Panc1 (cell line): ENCODE results near the gene OR2C3. TPM values are rescaled to one million over a fixed set of nuclear protein-coding genes. Genes with fewer than 3 reads are reported as not detected.
A peak's percentile ranks its signal among the peaks of the same experiment; 100 is the strongest.

Experiments
- ATAC-seq: fragments of 200-7000 bp; cut with Tn5 transposase; 2 replicates; pipeline ENCODE4 v1.9.1; 2020; ENCODE audit warnings: mild to moderate bottlenecking, moderate library complexity
- BruUV-seq: library from RNA; stranded (reverse); fragments of 400-500 nt; replicated peaks from 2 replicates; lab custom pipeline; 2021; lab: Mats Ljungman, UMichigan
- CTCF ChIA-PET: fragments of 300-600 bp; sonication (Branson Sonifier 250); formaldehyde crosslinking; loops from one replicate; lab custom pipeline; 2022; ENCODE audit warnings: antibody characterized with exemption; lab: Charles Lee
- POLR2A ChIA-PET: fragments of 300-600 bp; sonication (Branson Sonifier 250); formaldehyde crosslinking; loops from one replicate; lab custom pipeline; 2022; ENCODE audit warnings: antibody characterized with exemption; lab: Charles Lee
- DNase-seq: peaks from one replicate; pipeline ENCODE4 v3.0.0-alpha.2; 2010; ENCODE audit warnings: low read depth, low spot score
- H3K27ac ChIP-seq: 2 replicates; pipeline ENCODE4 v1.5.1; 2011; ENCODE audit warnings: mild to moderate bottlenecking, low read length, inconsistent platforms
- H3K27me3 ChIP-seq: fragments of 200-500 bp; sonication (Bioruptor generic); 2 replicates; pipeline ENCODE4 v1.6.0; 2014; ENCODE audit warnings: low read length, inconsistent platforms; ENCODE audit not compliant: control insufficient read depth, insufficient read depth
- H3K36me3 ChIP-seq: fragments of 200-500 bp; sonication (Bioruptor generic); 2 replicates; pipeline ENCODE4 v1.5.1; 2014; ENCODE audit warnings: inconsistent platforms, mild to moderate bottlenecking, low read length, moderate library complexity; ENCODE audit not compliant: control insufficient read depth, insufficient read depth
- H3K4me1 ChIP-seq: 2 replicates; pipeline ENCODE4 v1.5.1; 2011; ENCODE audit warnings: inconsistent platforms, mild to moderate bottlenecking, low read length, moderate library complexity; ENCODE audit not compliant: control insufficient read depth, insufficient read depth
- H3K4me3 ChIP-seq, 2 experiments: 2 replicates each; pipeline ENCODE4 v1.5.1; 2011 to 2012; ENCODE audit warnings: low read depth in 2 of 2, low read length in 2 of 2, mild to moderate bottlenecking in 2 of 2, inconsistent platforms in 1 of 2, moderate library complexity in 1 of 2
- H3K9me3 ChIP-seq: fragments of 200-500 bp; sonication (Bioruptor generic); 2 replicates; pipeline ENCODE4 v1.5.1; 2014; ENCODE audit warnings: low read depth, mild to moderate bottlenecking, inconsistent platforms, low read length, moderate library complexity; ENCODE audit not compliant: control insufficient read depth, insufficient read depth
- POLR2AphosphoS5 ChIP-seq: IDR thresholded peaks from 2 replicates; pipeline ENCODE4 v1.6.1; 2012; ENCODE audit warnings: mild to moderate bottlenecking, low read depth, low read length, moderate library complexity
- SIN3A ChIP-seq: IDR thresholded peaks from 2 replicates; pipeline ENCODE4 v1.6.1; 2012; ENCODE audit warnings: low read depth, mild to moderate bottlenecking, low read length, moderate library complexity, borderline replicate concordance; ENCODE audit not compliant: insufficient read depth
- TCF7L2 ChIP-seq: IDR thresholded peaks from 2 replicates; pipeline ENCODE4 v1.6.1; 2011; ENCODE audit warnings: mild to moderate bottlenecking, low read depth, low read length, inconsistent platforms
- in situ Hi-C: cut with HindIII; loops from 2 replicates; pipeline ENCODE4 v1.10.0; 2016; ENCODE audit warnings: low sequenced_read_pairs, low pct_unique_long_range_greater_than_20kb
- intact Hi-C: fragments of 100-400 bp; cut with micrococcal nuclease; formaldehyde crosslinking; loops from one replicate; pipeline ENCODE4 v1.10.0; 2022; ENCODE audit not compliant: unreplicated experiment
- total RNA-seq: library from RNA; stranded (reverse); gene quantifications from one replicate; pipeline ENCODE4 v1.2.1, GENCODE V29; 2021; ENCODE audit not compliant: unreplicated experiment
- TF ChIP-seq, protein P1 (sequence below): fragments of 450-650 bp; IDR thresholded peaks from 2 replicates; pipeline ENCODE4 v1.5.1; 2017; ENCODE audit warnings: mild to moderate bottlenecking
- TF ChIP-seq, protein P2 (sequence below), 2 experiments: IDR thresholded peaks; 2 replicates each; pipeline ENCODE4 v1.6.1; 2011 to 2012; ENCODE audit warnings: low read depth in 2 of 2, control low read depth in 1 of 2, low read length in 1 of 2, mild to moderate bottlenecking in 1 of 2, moderate library complexity in 1 of 2; ENCODE audit not compliant: insufficient read depth in 1 of 2

Gene OR2C3
- total RNA-seq, 1 experiment from 2014 or later, result not detected

DNA sequence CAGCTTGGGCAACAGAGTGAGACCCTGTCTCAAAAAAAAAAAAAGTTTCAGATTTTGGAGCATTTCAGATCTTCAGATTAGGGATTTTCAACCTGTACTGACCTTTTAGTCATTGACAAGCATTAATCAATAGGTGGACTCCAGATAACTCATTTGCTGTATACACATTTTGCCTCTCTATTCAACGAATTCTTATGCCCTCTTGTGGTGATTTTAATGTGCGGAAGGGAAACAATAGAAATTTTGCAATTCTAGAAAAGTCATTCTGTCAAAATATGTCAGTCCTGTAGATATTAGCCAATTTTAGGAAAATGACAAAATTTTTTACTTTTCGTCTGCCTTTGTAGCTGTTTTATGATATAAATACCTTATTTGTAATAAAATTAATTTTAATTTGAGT is 40.3 kb upstream of the OR2C3 start:
- in situ Hi-C loops, result no loop called here
- peak; percentile 5 for DNase-seq

DNA sequence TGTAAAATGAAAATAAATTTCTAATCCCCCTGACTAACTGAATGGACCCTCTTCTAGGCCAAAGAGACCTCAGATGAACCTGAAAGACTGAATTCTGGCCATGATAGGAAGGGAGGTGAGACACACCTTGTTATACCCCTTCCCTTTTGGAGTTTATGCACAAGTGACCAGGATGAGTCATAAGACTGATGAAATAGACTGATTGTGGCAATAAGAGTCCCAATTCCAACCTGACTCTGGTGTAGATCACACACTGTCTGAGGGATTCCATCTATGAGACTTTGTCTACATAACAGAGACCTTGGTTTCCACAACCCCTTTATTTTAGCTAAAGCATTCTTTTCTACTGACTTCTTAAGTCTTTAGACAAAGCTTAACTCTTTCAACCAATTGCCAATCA is 38.4 kb upstream of the OR2C3 start:
- H3K4me3 ChIP-seq, result no peak overlapping the region
- ChIA-PET POLR2A (interaction anchor here (0.7 kb wide), 1 partner anchor 447 kb away, joined by 8 read pairs; no protein-coding TSS in a partner anchor), CTCF (no interaction called here)
- in situ Hi-C loops (no loop called here), intact Hi-C loops (loop anchor here (5.0 kb wide), 1 partner anchor 202 kb away; no protein-coding TSS in a partner anchor)
- H3K9me3 ChIP-seq, result no peaks in the 10 kb centered on the region
- H3K4me1 ChIP-seq, result no peaks in the 10 kb centered on the region
- H3K27ac ChIP-seq, result no peak overlapping the region
- BruUV-seq, result no TSS peak
- H3K27me3 ChIP-seq, result no peaks in the 10 kb centered on the region
- no peaks in the 10 kb centered on the region for H3K36me3 ChIP-seq
- no peak for TF ChIP-seq SIN3A
- no peak for TF ChIP-seq TCF7L2
- TF ChIP-seq, protein P1, sequence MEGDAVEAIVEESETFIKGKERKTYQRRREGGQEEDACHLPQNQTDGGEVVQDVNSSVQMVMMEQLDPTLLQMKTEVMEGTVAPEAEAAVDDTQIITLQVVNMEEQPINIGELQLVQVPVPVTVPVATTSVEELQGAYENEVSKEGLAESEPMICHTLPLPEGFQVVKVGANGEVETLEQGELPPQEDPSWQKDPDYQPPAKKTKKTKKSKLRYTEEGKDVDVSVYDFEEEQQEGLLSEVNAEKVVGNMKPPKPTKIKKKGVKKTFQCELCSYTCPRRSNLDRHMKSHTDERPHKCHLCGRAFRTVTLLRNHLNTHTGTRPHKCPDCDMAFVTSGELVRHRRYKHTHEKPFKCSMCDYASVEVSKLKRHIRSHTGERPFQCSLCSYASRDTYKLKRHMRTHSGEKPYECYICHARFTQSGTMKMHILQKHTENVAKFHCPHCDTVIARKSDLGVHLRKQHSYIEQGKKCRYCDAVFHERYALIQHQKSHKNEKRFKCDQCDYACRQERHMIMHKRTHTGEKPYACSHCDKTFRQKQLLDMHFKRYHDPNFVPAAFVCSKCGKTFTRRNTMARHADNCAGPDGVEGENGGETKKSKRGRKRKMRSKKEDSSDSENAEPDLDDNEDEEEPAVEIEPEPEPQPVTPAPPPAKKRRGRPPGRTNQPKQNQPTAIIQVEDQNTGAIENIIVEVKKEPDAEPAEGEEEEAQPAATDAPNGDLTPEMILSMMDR, result no peak
- no peak for TF ChIP-seq POLR2AphosphoS5
- TF ChIP-seq, protein P2, sequence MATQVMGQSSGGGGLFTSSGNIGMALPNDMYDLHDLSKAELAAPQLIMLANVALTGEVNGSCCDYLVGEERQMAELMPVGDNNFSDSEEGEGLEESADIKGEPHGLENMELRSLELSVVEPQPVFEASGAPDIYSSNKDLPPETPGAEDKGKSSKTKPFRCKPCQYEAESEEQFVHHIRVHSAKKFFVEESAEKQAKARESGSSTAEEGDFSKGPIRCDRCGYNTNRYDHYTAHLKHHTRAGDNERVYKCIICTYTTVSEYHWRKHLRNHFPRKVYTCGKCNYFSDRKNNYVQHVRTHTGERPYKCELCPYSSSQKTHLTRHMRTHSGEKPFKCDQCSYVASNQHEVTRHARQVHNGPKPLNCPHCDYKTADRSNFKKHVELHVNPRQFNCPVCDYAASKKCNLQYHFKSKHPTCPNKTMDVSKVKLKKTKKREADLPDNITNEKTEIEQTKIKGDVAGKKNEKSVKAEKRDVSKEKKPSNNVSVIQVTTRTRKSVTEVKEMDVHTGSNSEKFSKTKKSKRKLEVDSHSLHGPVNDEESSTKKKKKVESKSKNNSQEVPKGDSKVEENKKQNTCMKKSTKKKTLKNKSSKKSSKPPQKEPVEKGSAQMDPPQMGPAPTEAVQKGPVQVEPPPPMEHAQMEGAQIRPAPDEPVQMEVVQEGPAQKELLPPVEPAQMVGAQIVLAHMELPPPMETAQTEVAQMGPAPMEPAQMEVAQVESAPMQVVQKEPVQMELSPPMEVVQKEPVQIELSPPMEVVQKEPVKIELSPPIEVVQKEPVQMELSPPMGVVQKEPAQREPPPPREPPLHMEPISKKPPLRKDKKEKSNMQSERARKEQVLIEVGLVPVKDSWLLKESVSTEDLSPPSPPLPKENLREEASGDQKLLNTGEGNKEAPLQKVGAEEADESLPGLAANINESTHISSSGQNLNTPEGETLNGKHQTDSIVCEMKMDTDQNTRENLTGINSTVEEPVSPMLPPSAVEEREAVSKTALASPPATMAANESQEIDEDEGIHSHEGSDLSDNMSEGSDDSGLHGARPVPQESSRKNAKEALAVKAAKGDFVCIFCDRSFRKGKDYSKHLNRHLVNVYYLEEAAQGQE (IDR thresholded peaks at IDR 0.05; ENCODE audit: insufficient read depth in 1 of 2, low read depth in 2 of 2, low read length in 1 of 2), result no peak
- DNase-seq, result no peak
- no peak for ATAC-seq

More for the DNA sequence above, 40.3 kb upstream of the OR2C3 start:
- CTCF ChIA-PET, result no interaction called here
- H3K27ac ChIP-seq, result no peak overlapping the region
- TF ChIP-seq, protein P2 (IDR thresholded peaks at IDR 0.05; ENCODE audit: insufficient read depth in 1 of 2, low read depth in 2 of 2, low read length in 1 of 2), result no peak
- TF ChIP-seq, protein P1, result peak; percentile 62
- TF ChIP-seq POLR2AphosphoS5, result no peak
- no peaks in the 10 kb centered on the region for H3K9me3 ChIP-seq
- BruUV-seq, result no TSS peak
- H3K4me3 ChIP-seq, result no peak overlapping the region
- POLR2A ChIA-PET, result no interaction called here
- H3K27me3 ChIP-seq, result no peaks in the 10 kb centered on the region
- intact Hi-C loops, result loop anchor here (1.0 to 5.0 kb wide), 2 partner anchors 186 to 204 kb away; no protein-coding TSS in a partner anchor
- no peaks in the 10 kb centered on the region for H3K4me1 ChIP-seq
- no peak for ATAC-seq
- no peaks in the 10 kb centered on the region for H3K36me3 ChIP-seq
